Measurements from ENCODE around the gene CYB5B. TPM values are rescaled to one million over a fixed set of nuclear protein-coding genes. Genes with fewer than 3 reads are reported as not detected.

CYB5B gene
- total and polyA plus RNA-seq, 2 donors (not counting 3 experiments of a cell fraction or from before 2014, with no cell fraction given), result 175 to 176 TPM

DNA sequence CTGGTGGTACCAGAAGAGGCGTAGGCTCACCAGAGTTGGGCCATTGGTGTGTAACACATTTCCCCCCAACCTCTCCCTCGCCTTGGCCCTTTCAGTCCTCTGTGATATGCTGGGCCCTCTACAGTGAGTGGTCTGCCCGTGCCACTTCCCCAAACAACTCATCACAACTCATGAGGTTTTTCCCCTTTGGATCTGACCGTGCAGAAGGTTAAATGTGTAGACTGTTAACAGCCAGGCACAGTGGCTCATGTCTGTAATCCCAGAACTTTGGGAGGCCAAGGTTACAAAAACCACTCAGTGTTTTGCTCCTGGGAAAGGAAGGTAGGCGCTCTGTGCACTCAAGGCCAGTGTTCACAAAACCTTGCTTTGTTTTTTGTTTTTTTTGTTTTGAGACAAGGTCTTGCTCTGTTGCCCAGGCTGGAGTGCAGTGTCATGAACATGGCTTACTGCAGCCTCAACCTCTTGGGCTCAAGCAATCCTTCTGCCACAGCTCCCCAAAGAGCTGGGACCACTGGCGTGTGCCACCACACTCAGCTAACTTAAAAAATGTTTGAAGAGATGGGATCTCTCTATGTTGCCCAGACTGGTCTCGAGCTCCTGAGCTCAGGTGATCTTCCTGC lies 11.3 kb upstream of the CYB5B start:
- no peak for DNase-seq (ENCODE audit: low read depth, low spot score)

More for the DNA sequence above, 11.3 kb upstream of the CYB5B start:
- Histone ChIP-seq H3K36me3 (ENCODE audit: control insufficient read depth in 2 of 2, extremely low read depth in 1 of 2, insufficient read depth in 2 of 2, low read length in 2 of 2) (no peaks in the 10 kb centered on the region), H3K79me2 (ENCODE audit: control insufficient read depth, insufficient read depth, low read length) (no peaks in the 10 kb centered on the region), H2AFZ (ENCODE audit: low read depth, low read length) (no peak overlapping the region), H3K27ac (ENCODE audit: insufficient read depth, low read depth, low read length) (no peak overlapping the region), H3K4me3 (replicated peaks in 1 of 3; ENCODE audit: insufficient read depth in 1 of 3, low read depth in 1 of 3, low read length in 3 of 3) (no peak overlapping the region), H3K27me3 (ENCODE audit: control insufficient read depth in 2 of 2, insufficient read depth in 2 of 2, low read length in 2 of 2) (no peaks in the 10 kb centered on the region), H3K4me1 (ENCODE audit: control insufficient read depth, extremely low read depth, insufficient read depth, low read length) (peaks cover 27% of the 10 kb centered on the region), H3K4me2 (ENCODE audit: insufficient read depth, low read length) (no peak overlapping the region), H3K9ac (replicated peaks; ENCODE audit: extremely low read depth, insufficient read depth, low read length) (no peak overlapping the region), H3K9me3 (replicated peaks; ENCODE audit: control insufficient read depth, insufficient read depth, low read length) (no peaks in the 10 kb centered on the region), H4K20me1 (replicated peaks; ENCODE audit: control insufficient read depth, extremely low read depth, insufficient read depth, low read length) (no peaks in the 10 kb centered on the region), H3K9me1 (replicated peaks; ENCODE audit: control insufficient read depth, extremely low read depth, insufficient read depth, low read length) (no peaks in the 10 kb centered on the region)
- ChIA-PET POLR2A (interaction anchor here (0.6 kb wide), 1 partner anchor 13 kb away, joined by 8 read pairs; no protein-coding TSS in a partner anchor), CTCF (interaction anchor here (1.3 to 1.7 kb wide), 2 partner anchors 9 to 17 kb away, joined by 7 to 8 read pairs; no protein-coding TSS in a partner anchor)
- intact Hi-C loops (cut with micrococcal nuclease) (no loop called here), dilution Hi-C loops (cut with MboI; ENCODE audit: extremely low pct_ligation_motif_present, low sequenced_read_pairs) (no loop called here)
- no TSS peak for BruUV-seq (replicated peaks)
- FAIRE-seq, result no peak
- TF ChIP-seq MAX (IDR thresholded peaks at IDR 0.05; ENCODE audit: insufficient read depth, insufficient read length), result no peak
- no peak for TF ChIP-seq EZH2 (IDR thresholded peaks at IDR 0.05; ENCODE audit: borderline replicate concordance, low read depth, low read length, severe bottlenecking)
- TF ChIP-seq POLR2A (IDR thresholded peaks at IDR 0.05; ENCODE audit: low read depth, low read length), result no peak
- TF ChIP-seq MYC (IDR thresholded peaks at IDR 0.05; ENCODE audit: low read depth, low read length), result no peak
- no peak for TF ChIP-seq FOS (IDR thresholded peaks at IDR 0.05; ENCODE audit: borderline replicate concordance, insufficient read depth, low read length)
- no peak for TF ChIP-seq CTCF (IDR thresholded peaks at IDR 0.05; ENCODE audit: extremely low read depth in 1 of 2, insufficient read depth in 1 of 2, low read depth in 1 of 2, low read length in 2 of 2)
- no peak for TF ChIP-seq POLR2AphosphoS5 (IDR thresholded peaks at IDR 0.05; ENCODE audit: insufficient read depth, low read depth, low read length)
- no peak for TF ChIP-seq JUN (IDR thresholded peaks at IDR 0.05; ENCODE audit: borderline replicate concordance, insufficient read depth, insufficient read length, low read depth)
- no peak for TF ChIP-seq GATA2 (IDR thresholded peaks at IDR 0.05; ENCODE audit: insufficient read depth, insufficient read length, low read depth, low read length)

Data from endothelial cell of umbilical vein (primary cell).